Sigmoid colon (tissue), 4 donors: ENCODE data around the gene FAM186B.

Source experiments
- EP300 ChIP-seq, 4 donors: sonication (generic); formaldehyde crosslinking; IDR thresholded peaks; one replicate each; pipeline ENCODE4 v1.6.1; 2017; ENCODE audit warnings: antibody characterized with exemption in 4 of 4
- POLR2A ChIP-seq, 2 donors: fragments of 450-650 bp; IDR thresholded peaks; one replicate each; pipeline ENCODE4 v1.6.1; 2016; ENCODE audit warnings: antibody characterized with exemption in 2 of 2, mild to moderate bottlenecking in 2 of 2, moderate library complexity in 2 of 2
- POLR2AphosphoS5 ChIP-seq, 4 donors: sonication (generic); formaldehyde crosslinking; IDR thresholded peaks; one replicate each; pipeline ENCODE4 v1.6.1; 2017; ENCODE audit warnings: antibody characterized with exemption in 4 of 4
- TF ChIP-seq, protein P1 (sequence below), 4 experiments: fragments of 450-650 bp in 3 of 4; fragments of 200-600 bp in 1 of 4; IDR thresholded peaks; one replicate each; pipeline ENCODE4 v1.5.1; 2016 to 2019; ENCODE audit warnings: antibody characterized with exemption in 4 of 4, mild to moderate bottlenecking in 3 of 4, moderate library complexity in 2 of 4

DNA sequence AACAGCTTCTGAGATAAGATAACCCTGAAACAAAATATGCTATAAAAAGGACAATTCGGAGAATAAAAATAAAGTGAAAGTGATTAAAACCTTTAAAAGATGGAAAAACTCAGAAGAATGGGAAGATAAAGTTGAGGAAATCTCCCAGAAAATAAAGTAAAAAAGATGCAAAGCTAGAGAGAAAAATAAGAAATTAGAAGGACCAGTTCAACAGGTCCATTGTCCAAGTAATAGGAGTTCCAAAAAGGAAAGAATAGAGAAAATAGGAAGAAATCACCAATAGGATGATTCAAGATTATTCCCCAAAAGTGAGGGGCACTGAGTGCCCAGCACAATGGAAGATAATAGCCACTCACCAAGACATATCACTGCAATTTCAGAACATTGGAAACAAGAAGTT lies 13.1 kb upstream of the FAM186B start:
- TF ChIP-seq, protein P1, sequence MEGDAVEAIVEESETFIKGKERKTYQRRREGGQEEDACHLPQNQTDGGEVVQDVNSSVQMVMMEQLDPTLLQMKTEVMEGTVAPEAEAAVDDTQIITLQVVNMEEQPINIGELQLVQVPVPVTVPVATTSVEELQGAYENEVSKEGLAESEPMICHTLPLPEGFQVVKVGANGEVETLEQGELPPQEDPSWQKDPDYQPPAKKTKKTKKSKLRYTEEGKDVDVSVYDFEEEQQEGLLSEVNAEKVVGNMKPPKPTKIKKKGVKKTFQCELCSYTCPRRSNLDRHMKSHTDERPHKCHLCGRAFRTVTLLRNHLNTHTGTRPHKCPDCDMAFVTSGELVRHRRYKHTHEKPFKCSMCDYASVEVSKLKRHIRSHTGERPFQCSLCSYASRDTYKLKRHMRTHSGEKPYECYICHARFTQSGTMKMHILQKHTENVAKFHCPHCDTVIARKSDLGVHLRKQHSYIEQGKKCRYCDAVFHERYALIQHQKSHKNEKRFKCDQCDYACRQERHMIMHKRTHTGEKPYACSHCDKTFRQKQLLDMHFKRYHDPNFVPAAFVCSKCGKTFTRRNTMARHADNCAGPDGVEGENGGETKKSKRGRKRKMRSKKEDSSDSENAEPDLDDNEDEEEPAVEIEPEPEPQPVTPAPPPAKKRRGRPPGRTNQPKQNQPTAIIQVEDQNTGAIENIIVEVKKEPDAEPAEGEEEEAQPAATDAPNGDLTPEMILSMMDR (IDR thresholded peaks at IDR 0.05) = no peak
- TF ChIP-seq POLR2AphosphoS5 (IDR thresholded peaks at IDR 0.05) (no peak), POLR2A (IDR thresholded peaks at IDR 0.05) (no peak), EP300 (IDR thresholded peaks at IDR 0.05) (no peak)
